Right atrium auricular region (tissue), 2 donors: ENCODE results near the gene SLC34A1. TPM values are rescaled to one million over a fixed set of nuclear protein-coding genes. Genes with fewer than 3 reads are reported as not detected.
A peak's percentile ranks its signal among the peaks of the same experiment; 100 is the strongest.

Experiments used
- DNase-seq: peaks from one replicate; pipeline ENCODE4 v3.0.0-alpha.2; 2019; ENCODE audit warnings: low spot score
- H3K27ac ChIP-seq, 2 donors: fragments of 200-600 bp; sonication (generic); 1 replicate in 1 of 2; 2 replicates in 1 of 2; pipeline ENCODE4 v1.5.1; 2016 to 2019
- H3K27me3 ChIP-seq, 2 donors: fragments of 200-600 bp; sonication (generic); one replicate each; pipeline versions ENCODE4 v1.5.1 to v1.6.0; 2017 to 2019
- H3K36me3 ChIP-seq: fragments of 200-600 bp; sonication (generic); one replicate; pipeline ENCODE4 v1.5.1; 2016
- H3K4me1 ChIP-seq, 2 donors: fragments of 200-600 bp; sonication (generic); one replicate each; pipeline versions ENCODE4 v1.5.1 to v1.6.0; 2017 to 2019
- H3K4me3 ChIP-seq, 2 donors: fragments of 200-600 bp; sonication (generic); 1 replicate in 1 of 2; 2 replicates in 1 of 2; pipeline ENCODE4 v1.5.1; 2017 to 2019; ENCODE audit warnings: mild to moderate bottlenecking in 1 of 2, moderate library complexity in 1 of 2
- H3K9me3 ChIP-seq, 2 donors: fragments of 200-600 bp; sonication (generic); one replicate each; pipeline ENCODE4 v1.5.1; 2019
- total RNA-seq, 2 donors: library from RNA; depleted of rRNA; stranded (reverse); fragments of >200 nt; gene quantifications; one replicate each; pipeline ENCODE4 v1.1.0, GENCODE V29; 2016
- TF ChIP-seq, protein P1 (sequence below), 2 donors: fragments of 200-600 bp; sonication (generic); IDR thresholded peaks; one replicate each; pipeline ENCODE4 v1.5.1; 2019; ENCODE audit warnings: antibody characterized with exemption in 2 of 2

SLC34A1 gene
- total RNA-seq, 2 donors from 2014 or later: not detected

GRCh38 chr5:177361418-177362291 lies 22.6 kb upstream of the SLC34A1 start:
- Histone ChIP-seq H3K36me3 (no peaks in the 10 kb centered on the region), H3K27me3 (no peaks in the 10 kb centered on the region), H3K9me3 (no peaks in the 10 kb centered on the region), H3K4me3 (no peak overlapping the region), H3K27ac (no peak overlapping the region), H3K4me1 (peaks cover 0 to 33% of the 10 kb centered on the region in 2 donors)
- no peak for DNase-seq
- TF ChIP-seq, protein P1, sequence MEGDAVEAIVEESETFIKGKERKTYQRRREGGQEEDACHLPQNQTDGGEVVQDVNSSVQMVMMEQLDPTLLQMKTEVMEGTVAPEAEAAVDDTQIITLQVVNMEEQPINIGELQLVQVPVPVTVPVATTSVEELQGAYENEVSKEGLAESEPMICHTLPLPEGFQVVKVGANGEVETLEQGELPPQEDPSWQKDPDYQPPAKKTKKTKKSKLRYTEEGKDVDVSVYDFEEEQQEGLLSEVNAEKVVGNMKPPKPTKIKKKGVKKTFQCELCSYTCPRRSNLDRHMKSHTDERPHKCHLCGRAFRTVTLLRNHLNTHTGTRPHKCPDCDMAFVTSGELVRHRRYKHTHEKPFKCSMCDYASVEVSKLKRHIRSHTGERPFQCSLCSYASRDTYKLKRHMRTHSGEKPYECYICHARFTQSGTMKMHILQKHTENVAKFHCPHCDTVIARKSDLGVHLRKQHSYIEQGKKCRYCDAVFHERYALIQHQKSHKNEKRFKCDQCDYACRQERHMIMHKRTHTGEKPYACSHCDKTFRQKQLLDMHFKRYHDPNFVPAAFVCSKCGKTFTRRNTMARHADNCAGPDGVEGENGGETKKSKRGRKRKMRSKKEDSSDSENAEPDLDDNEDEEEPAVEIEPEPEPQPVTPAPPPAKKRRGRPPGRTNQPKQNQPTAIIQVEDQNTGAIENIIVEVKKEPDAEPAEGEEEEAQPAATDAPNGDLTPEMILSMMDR (IDR thresholded peaks at IDR 0.05): no peak

DNA sequence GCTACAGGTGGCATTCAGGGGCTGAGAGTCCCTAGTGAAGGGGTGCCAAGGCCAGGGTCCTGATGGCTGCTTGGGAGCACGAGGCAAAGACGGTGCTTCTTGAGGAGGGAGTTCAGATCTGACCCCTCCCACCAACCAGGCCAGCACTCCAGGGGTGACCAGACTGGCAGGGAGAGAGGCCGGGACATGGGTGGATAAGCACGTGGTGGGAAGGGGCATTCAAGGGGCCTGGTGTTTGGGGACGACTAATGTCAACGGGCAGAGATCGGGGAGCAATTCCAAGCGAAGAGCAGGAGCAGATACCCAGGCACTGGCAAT lies 22.0 kb upstream of the SLC34A1 start:
- H3K27me3 ChIP-seq: no peaks in the 10 kb centered on the region
- H3K4me3 ChIP-seq: no peak overlapping the region
- no peak for DNase-seq
- H3K4me1 ChIP-seq: peaks cover 0 to 33% of the 10 kb centered on the region in 2 donors
- no peaks in the 10 kb centered on the region for H3K9me3 ChIP-seq
- TF ChIP-seq, protein P1 (IDR thresholded peaks at IDR 0.05): no peak
- no peaks in the 10 kb centered on the region for H3K36me3 ChIP-seq
- H3K27ac ChIP-seq: no peak overlapping the region

DNA sequence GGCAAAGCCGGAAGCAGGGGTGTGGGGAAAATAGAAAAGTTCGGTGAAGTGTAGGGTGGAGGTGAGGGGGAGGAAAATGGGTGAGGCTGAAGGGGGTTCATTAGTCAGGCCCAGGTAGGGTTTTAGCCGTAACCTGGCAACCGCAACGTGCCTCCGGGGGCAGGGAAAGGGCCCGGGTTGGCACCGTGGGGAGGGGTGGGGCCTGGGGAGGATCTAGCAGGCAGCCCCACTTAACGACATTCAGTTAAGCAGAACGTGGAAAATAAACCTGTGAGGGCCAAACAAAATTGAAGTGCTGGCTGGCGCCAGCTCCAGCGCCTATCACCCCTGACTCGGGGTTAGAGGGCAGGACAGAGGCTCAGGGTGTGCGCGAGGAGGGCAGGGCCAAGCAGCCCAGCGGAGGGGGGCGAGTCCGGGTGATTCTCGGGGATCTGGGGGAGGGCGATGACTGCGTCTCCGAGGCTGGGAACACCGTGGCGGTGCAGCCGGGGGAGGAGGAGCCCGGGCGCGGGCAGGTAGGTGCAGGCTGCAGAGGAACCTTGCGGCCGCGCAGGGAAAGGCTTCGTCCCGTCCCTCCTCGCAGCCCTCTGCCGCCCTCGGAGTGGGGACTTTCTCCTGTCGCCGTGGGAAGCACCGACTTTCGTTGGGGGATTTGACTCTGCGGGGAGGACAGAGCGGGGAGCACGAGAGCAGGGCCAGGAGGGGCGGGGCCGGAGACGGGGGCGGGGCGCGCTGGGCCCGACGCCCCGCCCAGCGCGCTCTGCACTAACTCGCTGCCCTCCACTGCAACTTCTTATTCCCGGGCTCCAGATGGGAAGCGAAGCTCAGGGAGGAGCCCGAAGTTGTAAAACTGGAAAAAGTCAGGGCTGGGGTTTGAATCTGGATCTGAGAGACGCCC lies 21.4 kb upstream of the SLC34A1 start:
- no peak for DNase-seq
- peak overlapping the region; percentile 34 to 57 for H3K4me3 ChIP-seq
- H3K36me3 ChIP-seq: no peaks in the 10 kb centered on the region
- H3K27me3 ChIP-seq: no peaks in the 10 kb centered on the region
- TF ChIP-seq, protein P1 (IDR thresholded peaks at IDR 0.05): no peak
- peak overlapping the region in 1 of 2 donors; percentile 26 for H3K27ac ChIP-seq
- peaks cover 0 to 36% of the 10 kb centered on the region in 2 donors for H3K4me1 ChIP-seq
- no peaks in the 10 kb centered on the region for H3K9me3 ChIP-seq

- TF ChIP-seq, protein P1 (IDR thresholded peaks at IDR 0.05): no peak
- DNase-seq: no peak
- Histone ChIP-seq H3K4me3 (peak overlapping the region; percentile 34 to 57), H3K27me3 (no peaks in the 10 kb centered on the region), H3K9me3 (no peaks in the 10 kb centered on the region), H3K4me1 (peaks cover 0 to 39% of the 10 kb centered on the region in 2 donors), H3K36me3 (no peaks in the 10 kb centered on the region), H3K27ac (no peak overlapping the region)
Observed at GRCh38 chr5:177363565-177363964, 20.7 kb upstream of the SLC34A1 start.

GRCh38 chr5:177364159-177364962 lies 19.9 kb upstream of the SLC34A1 start:
- no peaks in the 10 kb centered on the region for H3K9me3 ChIP-seq
- TF ChIP-seq, protein P1 (IDR thresholded peaks at IDR 0.05): no peak
- no peaks in the 10 kb centered on the region for H3K36me3 ChIP-seq
- H3K27ac ChIP-seq: no peak overlapping the region
- H3K4me1 ChIP-seq: peaks cover 0 to 39% of the 10 kb centered on the region in 2 donors
- no peaks in the 10 kb centered on the region for H3K27me3 ChIP-seq
- H3K4me3 ChIP-seq: no peak overlapping the region
- DNase-seq: no peak
